GM21576 (cell line): ENCODE measurements around the gene KCNB1.

Experiments
- ATAC-seq: cut with Tn5 transposase; IDR thresholded peaks from one replicate; pipeline ENCODE4 v1.9.1; 2021; ENCODE audit warnings: mild to moderate bottlenecking, moderate library complexity; ENCODE audit not compliant: unreplicated experiment

KCNB1 gene

DNA sequence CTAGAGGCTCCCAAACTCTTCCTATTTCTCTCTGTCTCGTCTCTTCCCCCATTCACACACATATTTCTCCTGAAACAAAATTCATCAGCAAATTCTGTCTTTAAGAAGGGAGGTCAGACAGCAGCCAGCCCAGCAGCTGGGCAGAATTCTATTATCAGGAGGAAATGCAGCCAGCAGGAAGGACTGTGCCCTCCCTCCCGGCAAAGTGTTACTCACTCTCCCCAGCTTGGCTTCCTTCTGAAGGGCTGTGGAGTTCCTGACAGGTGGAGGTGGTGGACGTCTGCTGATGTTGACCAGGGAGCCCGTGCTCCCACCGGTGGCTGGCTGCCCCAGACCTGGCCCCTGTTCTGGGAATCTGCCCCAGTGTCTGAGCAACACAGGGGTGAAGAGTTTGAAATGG lies 37.3 kb downstream of the KCNB1 start:
- no peak for ATAC-seq

DNA sequence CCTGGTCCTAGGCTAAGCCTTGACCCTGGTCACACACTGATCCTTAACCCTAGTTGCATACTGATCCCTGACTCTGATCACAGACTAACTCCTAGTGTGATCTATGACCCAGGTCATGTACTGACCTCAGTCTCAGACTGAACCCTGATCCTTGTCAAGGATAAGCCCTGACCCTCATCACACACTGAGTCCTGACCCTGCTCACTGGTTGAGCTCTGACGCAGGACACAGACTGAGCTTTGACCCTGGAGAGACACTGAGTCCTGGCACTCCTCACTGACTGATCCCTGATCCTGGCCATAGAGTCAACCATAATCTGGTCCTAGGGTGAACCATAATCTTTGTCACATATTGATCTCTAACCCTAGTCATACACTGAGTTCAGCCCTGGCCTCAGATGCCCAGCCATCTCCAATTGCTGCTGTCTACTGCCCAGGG lies 37.9 kb downstream of the KCNB1 start:
- ATAC-seq = no peak

DNA sequence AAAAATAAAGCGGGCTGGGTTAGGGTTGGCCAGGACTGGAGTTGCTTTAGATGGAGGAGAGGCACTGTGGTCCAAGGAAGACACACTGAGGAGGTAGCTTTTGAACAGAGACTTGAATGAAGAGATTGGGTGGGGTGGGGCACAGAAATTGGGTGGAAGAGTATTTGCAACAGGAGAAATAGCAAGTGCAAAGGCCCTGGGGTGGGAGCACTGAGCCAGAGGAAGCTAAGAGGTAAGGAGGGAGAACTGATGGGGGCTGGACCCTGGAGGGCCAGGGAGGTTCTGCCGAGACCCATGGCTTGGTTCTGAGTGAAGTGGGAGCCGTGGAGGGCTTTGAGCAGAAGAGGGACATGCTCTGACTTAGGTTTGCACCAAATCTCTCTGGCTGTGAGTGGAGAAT lies 45.4 kb downstream of the KCNB1 start:
- ATAC-seq = no peak

DNA sequence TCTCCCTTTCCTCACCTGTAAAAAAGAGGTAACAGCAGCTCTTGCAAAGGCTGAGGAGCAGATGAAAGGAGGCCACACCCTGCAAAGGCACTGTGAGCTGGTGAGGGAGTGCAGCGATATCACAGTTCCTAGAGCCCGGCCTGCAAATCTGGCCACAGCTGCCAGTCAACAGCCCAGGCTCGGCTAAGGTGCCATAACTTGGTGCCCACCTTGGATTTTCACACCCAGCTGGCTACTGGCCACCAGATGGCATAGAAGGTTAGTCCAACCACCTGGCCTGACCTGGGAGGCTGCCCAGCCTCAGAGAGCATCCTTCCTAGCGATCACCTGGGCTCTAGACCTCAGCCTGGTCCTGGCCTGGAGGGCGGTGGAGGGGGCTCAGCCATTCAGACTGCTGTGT lies 46.8 kb downstream of the KCNB1 start:
- ATAC-seq = no peak

DNA sequence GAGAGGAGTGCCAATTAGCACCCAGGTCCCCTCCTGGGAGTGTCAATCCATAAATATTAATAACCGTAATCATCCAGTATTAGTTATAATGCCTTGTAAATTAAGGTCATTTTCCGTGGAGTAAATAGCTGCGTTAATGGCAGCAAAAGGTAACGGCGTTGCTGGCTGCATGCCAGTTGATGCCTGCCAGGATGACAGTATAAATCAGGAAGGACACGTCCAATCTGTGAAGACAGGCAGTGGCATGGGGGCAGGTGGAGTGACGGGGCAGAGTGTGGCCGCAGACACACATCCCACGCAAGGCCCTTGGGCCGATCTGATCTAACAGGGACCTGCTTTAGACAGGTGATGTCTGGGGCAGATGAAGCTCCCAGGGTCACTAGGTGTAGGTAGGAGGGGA lies 49.1 kb downstream of the KCNB1 start:
- ATAC-seq = no peak

DNA sequence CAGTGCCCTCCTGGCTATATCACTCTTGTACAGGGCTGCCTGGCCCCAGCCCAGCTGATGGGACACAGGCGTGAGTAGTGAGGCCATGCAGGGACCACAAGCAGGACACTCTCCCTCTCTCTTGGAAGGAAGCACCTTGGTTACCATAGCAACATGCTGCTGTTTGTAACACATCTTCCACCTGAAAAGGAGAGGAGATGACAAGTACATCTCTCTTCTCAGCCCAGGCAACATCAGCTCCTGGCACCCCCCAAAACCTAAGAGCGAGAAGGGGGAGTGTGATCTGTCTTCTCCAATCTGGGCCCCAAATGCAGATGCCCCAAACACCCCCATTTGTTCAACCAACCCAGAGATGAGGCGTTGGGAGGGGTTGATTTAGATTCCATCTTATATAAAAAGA lies 49.9 kb downstream of the KCNB1 start:
- no peak for ATAC-seq

DNA sequence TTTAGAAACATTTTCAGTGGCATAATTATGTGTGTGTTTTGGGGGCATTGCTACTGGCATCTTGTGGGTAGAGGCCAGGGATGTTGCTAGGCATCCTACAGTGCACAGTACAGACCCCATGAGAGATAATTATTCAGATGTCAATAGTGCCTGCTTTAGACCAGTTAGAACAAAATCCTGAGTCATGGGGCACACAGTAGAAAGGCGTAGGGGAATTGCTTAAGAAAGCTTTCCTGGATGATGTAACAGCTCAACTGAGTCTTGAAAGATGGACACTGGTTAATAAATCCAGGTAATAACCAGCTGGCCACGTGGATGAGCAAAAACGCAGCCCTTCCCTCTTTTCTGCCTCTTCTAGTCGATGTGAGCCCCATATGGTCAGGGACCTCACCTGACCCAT lies 51.1 kb downstream of the KCNB1 start:
- no peak for ATAC-seq

DNA sequence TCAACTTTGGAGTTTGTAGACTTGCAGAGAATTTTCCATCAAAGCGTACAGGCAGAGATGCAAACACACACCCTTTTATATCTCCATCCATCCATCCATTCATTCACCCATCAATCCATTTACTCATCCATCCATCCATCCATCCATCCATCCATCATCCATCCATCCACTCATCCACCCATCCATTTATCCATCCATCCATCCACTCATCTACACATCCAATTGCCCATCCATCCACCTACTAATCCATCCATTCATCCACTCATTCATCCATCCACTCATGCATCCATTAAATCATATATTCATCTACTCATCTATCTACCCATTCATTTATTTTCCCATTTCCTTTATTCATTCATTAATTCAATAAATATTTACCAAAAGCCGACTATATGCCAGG lies 52.1 kb downstream of the KCNB1 start:
- no peak for ATAC-seq

DNA sequence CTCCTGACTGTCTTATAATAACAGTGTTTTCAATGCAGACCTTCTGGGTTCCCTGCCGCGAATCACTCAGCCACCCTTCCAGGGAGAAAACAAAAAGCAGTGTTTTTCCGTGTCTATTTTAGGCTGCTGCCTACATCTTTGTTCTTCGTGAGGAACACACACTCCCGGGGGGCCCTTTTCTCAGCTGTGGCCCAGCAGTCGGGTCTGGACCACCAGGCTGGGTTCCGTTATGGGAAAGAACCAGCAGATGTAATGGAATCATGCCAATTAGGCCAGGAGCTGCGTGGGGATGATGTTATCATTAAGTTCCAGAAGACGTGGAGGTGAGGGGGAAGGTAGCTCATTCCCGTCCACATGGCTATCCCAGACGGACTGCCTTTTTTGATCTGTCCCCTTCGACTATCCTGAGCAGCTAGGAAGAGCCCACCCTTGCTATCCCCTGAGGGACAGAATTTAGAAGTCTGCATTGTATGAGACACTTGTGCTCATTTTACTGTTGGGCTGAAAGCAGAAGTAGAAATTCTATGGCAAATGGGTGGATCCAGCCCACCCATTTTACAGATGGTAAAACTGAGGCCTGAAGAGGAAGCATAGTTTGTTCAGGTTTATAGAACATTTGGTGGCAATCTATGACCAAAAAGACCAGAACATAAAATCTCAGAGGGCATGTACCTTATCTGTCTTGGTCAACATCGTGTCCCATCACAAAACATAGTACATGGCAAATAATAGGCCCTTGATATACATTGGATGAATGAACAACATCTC lies 54.5 kb downstream of the KCNB1 start:
- no peak for ATAC-seq

DNA sequence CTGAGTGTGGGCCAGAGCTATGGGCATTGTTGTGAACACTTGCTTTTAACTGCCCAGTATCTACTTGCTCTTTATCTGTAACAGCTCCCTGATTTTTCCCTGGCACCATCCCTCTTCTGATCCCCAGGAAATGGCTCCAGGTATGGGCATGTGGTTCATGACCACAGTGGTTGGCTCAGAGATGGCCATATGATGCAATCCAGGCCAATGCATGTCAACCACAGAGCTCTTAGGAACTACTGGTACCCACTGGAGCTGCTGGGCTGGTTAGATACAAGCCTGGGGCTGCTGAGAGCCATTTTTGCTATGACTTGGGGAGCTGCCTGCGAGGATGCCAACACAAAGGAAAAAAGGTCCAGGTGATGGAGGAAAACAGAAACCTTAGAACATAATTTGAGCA lies 55.6 kb downstream of the KCNB1 start:
- no peak for ATAC-seq

DNA sequence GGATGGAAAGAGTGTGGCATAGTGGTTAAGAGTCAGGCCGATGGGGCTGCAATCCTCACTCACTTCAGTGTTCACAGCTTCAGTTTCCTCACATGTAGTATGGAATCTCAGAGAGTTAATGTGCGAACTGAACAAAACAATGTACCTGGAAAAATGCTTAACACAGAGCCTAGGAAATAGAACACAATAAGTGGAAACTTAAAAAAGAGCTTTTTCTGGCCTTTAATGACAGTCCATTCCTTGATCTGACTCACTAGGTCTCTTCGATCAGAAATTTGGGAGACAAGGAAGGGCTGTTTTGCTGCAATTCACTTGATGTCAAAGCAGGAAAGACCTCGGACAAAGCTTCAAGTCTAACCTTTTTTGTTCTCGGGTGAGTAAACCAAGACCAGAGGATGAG lies 56.1 kb downstream of the KCNB1 start:
- no peak for ATAC-seq

DNA sequence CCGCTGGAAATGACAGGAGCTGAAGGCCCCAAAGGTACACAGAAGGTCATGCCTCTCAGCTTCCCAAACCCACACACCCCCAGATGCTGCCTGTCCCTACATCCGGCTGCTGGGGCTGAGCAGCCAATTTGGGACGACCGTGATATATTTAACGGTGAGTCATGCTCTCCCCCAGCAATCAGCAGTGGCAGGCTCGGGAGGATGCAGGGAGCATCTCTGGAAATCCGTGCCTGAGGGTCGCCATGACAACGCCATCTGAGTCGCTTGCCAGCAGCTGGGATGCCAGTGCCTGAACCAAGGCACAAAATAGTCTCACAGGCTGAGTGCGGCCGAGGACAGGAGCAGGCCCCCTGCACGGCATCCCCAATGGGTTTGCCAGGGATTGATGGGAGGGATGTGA lies 57.9 kb downstream of the KCNB1 start:
- ATAC-seq = no peak

DNA sequence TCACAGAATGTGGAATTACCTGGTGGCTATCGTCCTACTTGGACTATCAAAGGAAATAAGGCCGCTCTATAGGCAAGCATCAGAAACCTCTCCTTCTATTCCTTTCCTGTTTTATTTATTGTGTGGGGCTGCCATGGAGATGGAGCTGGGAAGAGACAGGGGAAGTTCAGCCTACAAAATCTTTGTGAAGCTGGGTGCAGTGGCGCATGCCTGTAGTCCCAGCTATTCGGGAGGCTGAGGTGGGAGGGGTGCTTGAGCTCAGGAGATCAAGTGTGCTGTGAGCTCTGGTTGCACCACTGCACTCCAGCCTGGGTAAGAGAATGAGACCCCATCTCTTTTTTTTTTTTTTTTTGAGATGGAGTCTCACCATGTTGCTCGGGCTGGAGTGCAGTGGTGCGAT lies 60.3 kb downstream of the KCNB1 start:
- ATAC-seq = no peak

DNA sequence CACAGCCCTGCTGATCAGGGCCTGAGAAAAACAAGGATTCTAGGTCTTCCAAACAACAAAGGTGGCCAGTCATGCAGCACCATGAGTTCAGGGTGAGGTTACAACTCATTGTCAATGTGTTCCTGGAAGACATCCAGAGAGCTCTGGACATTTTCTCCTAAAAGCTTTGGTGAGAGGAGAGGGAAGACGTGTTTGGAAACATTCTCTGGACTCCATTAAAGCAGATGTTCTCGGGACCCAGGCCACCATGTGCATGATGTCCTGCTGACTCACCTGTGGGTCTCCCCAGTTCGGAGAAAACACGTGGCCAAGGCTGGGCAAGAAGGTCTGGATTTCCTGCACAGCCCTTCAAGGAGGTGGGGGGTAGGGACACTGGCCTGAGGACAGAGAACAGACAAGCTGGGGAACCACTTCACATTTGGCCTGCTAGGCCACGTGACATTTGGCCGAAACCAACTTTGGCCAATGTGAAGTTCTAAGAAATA lies 61.6 kb downstream of the KCNB1 start:
- ATAC-seq = no peak

DNA sequence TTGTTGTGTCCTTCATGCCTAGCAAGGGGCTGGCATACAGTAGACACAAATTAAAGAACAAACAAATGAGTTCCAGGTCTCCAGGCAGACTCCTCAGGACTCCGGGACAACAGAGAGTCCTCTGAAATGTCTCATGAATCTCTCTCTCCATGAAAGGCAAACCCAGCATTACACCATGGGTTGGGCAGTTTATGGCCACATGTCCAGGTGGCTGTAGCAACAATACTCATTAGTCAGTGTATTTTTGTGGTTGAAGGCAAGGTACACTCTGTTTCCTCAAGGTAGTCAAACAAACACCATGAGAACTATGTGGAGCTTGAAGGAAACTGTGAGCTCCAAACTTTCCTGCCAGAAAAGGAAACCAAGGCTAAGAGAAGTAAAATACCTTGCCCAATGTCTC lies 62.2 kb downstream of the KCNB1 start:
- no peak for ATAC-seq

DNA sequence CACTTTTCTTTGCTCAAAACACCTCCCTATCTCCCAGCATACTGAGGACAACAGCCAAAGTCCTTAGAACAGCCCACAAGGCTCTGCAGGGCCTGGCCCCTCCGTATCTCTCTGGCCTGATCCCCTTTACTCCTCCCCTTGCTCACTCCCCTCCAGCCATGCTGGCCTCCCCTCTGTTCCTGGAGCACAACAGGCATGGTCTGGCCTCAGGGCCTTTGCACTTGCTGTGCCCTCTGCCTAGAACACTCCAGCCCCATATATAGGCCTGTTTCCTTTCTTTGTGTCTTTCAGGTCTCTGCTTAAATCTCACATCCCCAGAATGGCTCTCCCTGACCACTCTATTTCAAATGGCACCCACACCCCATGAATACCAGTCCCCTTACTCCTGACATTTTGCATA lies 62.7 kb downstream of the KCNB1 start:
- ATAC-seq = no peak

DNA sequence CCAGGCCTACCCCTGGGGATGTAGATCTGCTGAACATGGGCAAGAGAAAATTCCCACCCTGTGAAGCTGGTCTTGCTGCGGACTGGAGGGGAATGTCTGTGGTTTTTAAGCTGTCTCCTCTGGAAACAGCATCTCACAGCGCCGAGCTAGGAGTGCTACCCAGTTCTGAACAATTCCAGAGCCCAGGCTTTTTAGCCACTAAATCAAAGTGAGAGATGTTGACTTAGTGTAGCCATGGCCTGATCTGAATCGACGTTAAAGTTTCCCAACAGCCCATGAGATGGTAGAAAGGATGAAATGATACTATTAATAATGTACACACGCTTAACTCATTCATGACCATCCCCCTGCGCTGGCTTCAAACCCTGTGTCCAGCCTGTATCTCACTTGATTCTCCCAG lies 63.7 kb downstream of the KCNB1 start:
- no peak for ATAC-seq

DNA sequence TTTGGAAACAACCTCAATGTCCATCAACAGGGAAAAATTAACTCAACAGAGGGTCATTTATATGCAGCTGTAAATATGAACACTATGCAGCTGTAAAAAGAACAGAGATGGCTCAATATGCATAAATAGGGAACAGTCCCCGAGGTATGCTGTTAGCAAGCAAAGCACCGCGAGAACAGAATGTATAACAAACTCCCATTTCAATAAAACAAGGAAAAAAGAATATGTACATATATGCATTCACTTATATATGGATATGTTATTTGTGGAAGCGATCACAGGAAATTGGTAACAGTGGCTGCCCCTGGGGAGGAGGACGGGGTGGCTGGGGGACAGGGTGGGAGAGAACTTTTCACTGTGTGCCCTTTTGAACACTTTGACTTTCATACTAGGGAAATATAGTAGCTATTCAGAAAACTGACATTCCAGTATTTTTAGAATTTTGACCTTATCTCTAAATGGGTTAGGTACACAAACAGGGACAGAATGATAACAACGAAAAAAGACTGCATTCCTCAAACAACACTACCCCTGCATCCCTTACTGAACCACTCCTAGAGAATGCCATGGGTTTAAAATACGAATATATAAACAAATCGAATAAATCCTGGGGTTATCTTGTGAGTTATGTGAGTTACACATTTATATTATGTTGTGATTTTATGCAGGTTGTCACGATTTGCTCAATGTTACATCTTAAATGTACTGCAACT lies 64.5 kb downstream of the KCNB1 start:
- no peak for ATAC-seq

DNA sequence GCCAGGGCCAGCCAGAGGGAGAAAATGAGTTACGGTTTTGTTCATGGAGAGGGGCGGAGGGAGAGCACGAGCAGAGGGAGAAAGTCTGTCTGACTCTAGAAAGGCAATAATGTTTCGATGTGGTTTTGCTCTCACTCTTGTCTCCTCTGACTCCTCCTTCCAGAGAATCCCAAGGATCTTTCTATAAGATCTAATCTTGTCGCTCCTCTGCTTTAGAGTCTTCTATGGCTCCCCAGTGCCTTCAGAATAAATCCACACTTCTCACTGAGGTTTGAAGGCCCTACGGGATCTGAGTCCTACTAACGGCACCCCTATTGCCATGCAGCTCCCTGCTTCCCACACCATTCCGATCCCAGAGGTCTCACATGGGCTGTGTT lies 66.8 kb downstream of the KCNB1 start:
- ATAC-seq = no peak

DNA sequence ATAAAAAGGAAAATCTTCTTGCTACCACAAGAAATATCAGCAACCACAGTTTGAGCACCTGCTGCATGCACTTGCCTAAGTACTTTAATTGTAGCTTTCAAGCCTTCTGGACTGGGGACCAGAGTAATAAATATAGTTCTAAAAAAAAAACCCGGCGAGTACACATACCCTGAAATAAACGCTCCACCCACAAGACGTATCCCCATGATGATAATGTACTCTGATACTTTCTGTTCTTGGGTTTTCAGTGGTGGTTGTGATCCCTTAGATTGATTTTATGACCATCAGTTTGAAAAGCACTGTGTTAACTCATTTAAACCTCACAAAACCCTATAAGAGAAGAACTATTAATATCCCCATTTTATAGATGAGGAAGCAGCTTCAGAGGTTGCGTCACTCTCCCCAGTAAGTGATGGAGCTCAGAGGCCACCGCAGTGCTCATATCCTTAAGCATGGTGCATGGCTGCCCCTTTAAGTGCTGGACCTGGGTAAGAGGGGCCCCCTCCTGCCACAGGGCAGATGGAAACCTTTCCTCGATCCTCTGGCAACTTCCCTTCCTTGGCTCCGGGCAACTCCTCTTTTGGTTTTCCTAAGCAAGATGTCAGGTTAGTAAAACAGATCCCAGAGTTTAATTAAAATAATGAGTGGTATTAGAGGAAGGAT lies 67.3 kb downstream of the KCNB1 start:
- no peak for ATAC-seq

DNA sequence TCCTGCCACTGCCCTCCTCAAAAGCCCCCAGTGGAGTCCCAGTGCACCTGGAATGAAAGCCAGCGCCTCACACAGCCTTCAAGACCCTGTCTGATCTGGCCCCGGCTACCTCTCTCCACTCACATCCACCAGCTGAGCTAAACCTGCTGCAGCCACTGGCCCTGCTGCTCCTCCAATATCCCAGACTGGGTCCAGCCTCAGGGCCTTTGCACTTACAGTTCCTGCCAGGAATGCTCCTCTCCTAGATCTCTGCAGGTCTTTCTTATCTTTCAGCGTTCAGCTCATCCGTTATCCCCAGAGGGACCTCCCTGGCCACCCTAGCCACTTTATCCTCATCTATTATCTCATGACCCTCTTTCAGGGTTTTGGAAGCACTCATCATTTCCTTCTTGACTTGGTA lies 68.8 kb downstream of the KCNB1 start:
- no peak for ATAC-seq

DNA sequence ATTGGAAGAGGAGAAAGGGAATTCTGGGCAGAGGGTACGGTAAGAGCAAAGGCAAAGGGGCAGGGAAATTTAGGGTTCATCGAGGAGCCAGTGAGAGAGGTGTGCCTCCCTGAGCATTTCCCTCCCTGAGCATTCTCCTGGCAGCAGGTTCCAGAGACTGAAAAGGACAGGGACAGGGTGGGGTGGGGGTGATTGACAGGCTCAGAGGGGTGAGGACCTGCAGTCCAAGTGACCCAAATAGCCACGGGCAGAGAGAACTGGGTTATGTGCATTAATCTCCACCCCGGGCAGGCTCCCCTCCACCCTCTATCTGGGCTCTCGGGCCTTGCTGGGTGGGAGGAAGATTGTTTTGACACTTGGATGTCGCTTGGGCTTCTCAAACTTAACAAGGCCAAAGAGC lies 69.5 kb downstream of the KCNB1 start:
- no peak for ATAC-seq
